ENCODE measurements around the gene SLC10A7.

DNA sequence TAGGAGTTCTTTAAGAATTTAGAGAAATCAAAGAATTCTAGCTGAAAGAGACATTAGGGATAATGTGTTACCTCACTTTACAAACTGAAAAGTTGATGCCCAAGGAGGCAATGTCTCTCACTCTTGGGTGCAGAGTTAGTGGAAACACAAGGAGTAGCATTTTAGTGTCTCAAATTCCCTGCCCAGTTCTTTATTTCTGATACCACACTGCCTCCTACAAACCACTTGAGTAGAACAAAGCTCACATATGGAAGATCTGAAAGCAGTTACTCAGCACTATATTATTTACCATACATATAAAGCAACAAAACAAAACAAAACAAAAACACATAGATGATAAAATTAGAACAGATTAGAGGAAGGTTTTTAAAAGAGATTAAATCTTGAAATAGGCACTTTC lies 183.2 kb downstream of the SLC10A7 start:
- TF ChIP-seq, protein P1, sequence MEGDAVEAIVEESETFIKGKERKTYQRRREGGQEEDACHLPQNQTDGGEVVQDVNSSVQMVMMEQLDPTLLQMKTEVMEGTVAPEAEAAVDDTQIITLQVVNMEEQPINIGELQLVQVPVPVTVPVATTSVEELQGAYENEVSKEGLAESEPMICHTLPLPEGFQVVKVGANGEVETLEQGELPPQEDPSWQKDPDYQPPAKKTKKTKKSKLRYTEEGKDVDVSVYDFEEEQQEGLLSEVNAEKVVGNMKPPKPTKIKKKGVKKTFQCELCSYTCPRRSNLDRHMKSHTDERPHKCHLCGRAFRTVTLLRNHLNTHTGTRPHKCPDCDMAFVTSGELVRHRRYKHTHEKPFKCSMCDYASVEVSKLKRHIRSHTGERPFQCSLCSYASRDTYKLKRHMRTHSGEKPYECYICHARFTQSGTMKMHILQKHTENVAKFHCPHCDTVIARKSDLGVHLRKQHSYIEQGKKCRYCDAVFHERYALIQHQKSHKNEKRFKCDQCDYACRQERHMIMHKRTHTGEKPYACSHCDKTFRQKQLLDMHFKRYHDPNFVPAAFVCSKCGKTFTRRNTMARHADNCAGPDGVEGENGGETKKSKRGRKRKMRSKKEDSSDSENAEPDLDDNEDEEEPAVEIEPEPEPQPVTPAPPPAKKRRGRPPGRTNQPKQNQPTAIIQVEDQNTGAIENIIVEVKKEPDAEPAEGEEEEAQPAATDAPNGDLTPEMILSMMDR (IDR thresholded peaks at IDR 0.05; ENCODE audit: low read depth, low read length): no peak
- TF ChIP-seq, protein P2, sequence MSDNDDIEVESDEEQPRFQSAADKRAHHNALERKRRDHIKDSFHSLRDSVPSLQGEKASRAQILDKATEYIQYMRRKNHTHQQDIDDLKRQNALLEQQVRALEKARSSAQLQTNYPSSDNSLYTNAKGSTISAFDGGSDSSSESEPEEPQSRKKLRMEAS (IDR thresholded peaks at IDR 0.05; ENCODE audit: low read depth, low read length): no peak
- TF ChIP-seq POLR2A (IDR thresholded peaks at IDR 0.05; ENCODE audit: extremely low read depth, insufficient read length): no peak
- no peak for TF ChIP-seq MYC (IDR thresholded peaks at IDR 0.05; ENCODE audit: low read depth, low read length)
